Psoas muscle (tissue), 8 donors: ENCODE measurements around the gene FKBP15. TPM values are rescaled to one million over a fixed set of nuclear protein-coding genes. Genes with fewer than 3 reads are reported as not detected.

Source experiments
- ATAC-seq, 4 donors: fragments of 200-7000 bp; cut with Tn5 transposase; one replicate each; pipeline ENCODE4 v1.9.1; 2020; ENCODE audit warnings: moderate library complexity in 3 of 4, mild to moderate bottlenecking in 2 of 4
- DNase-seq, 2 donors: peaks; one replicate each; pipeline ENCODE4 v3.0.0-alpha.2; 2020
- H3K27ac ChIP-seq: fragments of 200-600 bp; one replicate; pipeline ENCODE4 v1.8.0; 2022
- H3K27me3 ChIP-seq, 3 donors: fragments of 200-600 bp in 1 of 3; one replicate each; pipeline versions ENCODE4 v1.6.1 to v1.8.0; 2013 to 2022; ENCODE audit warnings: low read length in 2 of 3, mild to moderate bottlenecking in 2 of 3, moderate library complexity in 1 of 3; ENCODE audit not compliant: insufficient read depth in 3 of 3
- H3K36me3 ChIP-seq, 2 donors: fragments of 200-600 bp in 1 of 2; one replicate each; pipeline versions ENCODE4 v1.6.1 to v1.8.0; 2013 to 2022; ENCODE audit warnings: low read depth in 1 of 2, mild to moderate bottlenecking in 1 of 2, moderate library complexity in 1 of 2; ENCODE audit not compliant: insufficient read depth in 1 of 2
- H3K4me1 ChIP-seq: fragments of 200-600 bp; one replicate; pipeline ENCODE4 v1.8.0; 2022
- H3K4me3 ChIP-seq: fragments of 200-600 bp; one replicate; pipeline ENCODE4 v1.8.0; 2022; ENCODE audit warnings: mild to moderate bottlenecking
- H3K9me3 ChIP-seq: fragments of 200-600 bp; one replicate; pipeline ENCODE4 v1.8.0; 2022
- CTCF ChIP-seq: fragments of 200-600 bp; IDR thresholded peaks from one replicate; pipeline ENCODE4 v1.8.0; 2022; ENCODE audit warnings: antibody characterized with exemption
- WGBS, 3 donors: extraction: QIAGEN DNeasy Blood & Tissue Kit; methylation state at CpG; one replicate each; pipeline versions ENCODE4 v1.1.6 to v1.1.7; 2013; 5-methylcytosine and 5-hydroxymethylcytosine counted together
- intact Hi-C, 2 donors: fragments of 100-400 bp; cut with DNase I; formaldehyde crosslinking; loops; one replicate each; pipeline versions ENCODE4 v1.11.0 to v1.14.2; 2022
- polyA plus RNA-seq, 3 donors: library from polyadenylated mRNA; stranded (reverse); fragments of 200-250 nt; gene quantifications; one replicate each; pipeline ENCODE4 v1.2.3, GENCODE V29; 2013
- total RNA-seq, 4 donors: library from RNA; stranded (reverse); fragmentation: NEBNext Ultra II Directional in 2 of 4; extraction: Animal tissue kit (Norgen Biotek cat#: 25700) in 2 of 4; gene quantifications; one replicate each; pipeline versions ENCODE4 v1.2.1 to v1.2.4, GENCODE V29; 2021 to 2023
- donor health status: healthy with polysubstance abuse.
- donor health status: DM: no; HTN: no; CAD: no; lungs with moderate emphysema.
- donor health status: Bipolar disorder and iron deficiency.
- donor health status: healthy.
- donor health status: DM: yes; HTN: yes; CAD: no.
- donor health status: DM: no; HTN: no; CAD: no.
- donor health status: DM: no; HTN: no; CAD: no.
- donor health status: DM: yes; HTN: yes; CAD: no.

The FKBP15 gene
- total and polyA plus RNA-seq, 7 donors, result 10.5 to 18.4 (median 15.8) TPM

- Histone ChIP-seq H3K4me3 (no peak overlapping the region), H3K36me3 (no peaks in the 10 kb centered on the region), H3K9me3 (no peaks in the 10 kb centered on the region), H3K27me3 (no peaks in the 10 kb centered on the region), H3K27ac (no peak overlapping the region), H3K4me1 (no peaks in the 10 kb centered on the region)
- ATAC-seq (no peak), DNase-seq (no peak)
- intact Hi-C loops, result no loop called here
- TF ChIP-seq CTCF, result no peak
Observed at GRCh38 chr9:113247640-113248039, 26.6 kb upstream of the FKBP15 start.

- Histone ChIP-seq H3K27ac (no peak overlapping the region), H3K9me3 (no peaks in the 10 kb centered on the region), H3K27me3 (no peaks in the 10 kb centered on the region), H3K36me3 (no peaks in the 10 kb centered on the region), H3K4me3 (no peak overlapping the region), H3K4me1 (no peaks in the 10 kb centered on the region)
- intact Hi-C loops, result no loop called here
- DNase-seq (no peak), ATAC-seq (no peak)
- WGBS, 3 donors, result 92 to 95% (median 93%) methylated on average over 6 of the region's 6 CpGs
- TF ChIP-seq CTCF, result no peak
Observed at GRCh38 chr9:113246928-113247327, 25.9 kb upstream of the FKBP15 start.

GRCh38 chr9:113245894-113246293 lies 24.8 kb upstream of the FKBP15 start:
- H3K36me3 ChIP-seq, result no peaks in the 10 kb centered on the region
- no peak overlapping the region for H3K4me3 ChIP-seq
- ATAC-seq, result no peak
- H3K27ac ChIP-seq, result no peak overlapping the region
- H3K27me3 ChIP-seq, result no peaks in the 10 kb centered on the region
- intact Hi-C loops, result no loop called here
- no peaks in the 10 kb centered on the region for H3K9me3 ChIP-seq
- TF ChIP-seq CTCF, result no peak
- no peak for DNase-seq
- WGBS, 3 donors, result 85 to 97% (median 89%) methylated on average over 4 of the region's 4 CpGs
- no peaks in the 10 kb centered on the region for H3K4me1 ChIP-seq

- Histone ChIP-seq H3K9me3 (no peaks in the 10 kb centered on the region), H3K4me3 (no peak overlapping the region), H3K27ac (no peak overlapping the region), H3K27me3 (no peaks in the 10 kb centered on the region), H3K4me1 (peaks cover 3% of the 10 kb centered on the region), H3K36me3 (no peaks in the 10 kb centered on the region)
- DNase-seq (no peak), ATAC-seq (no peak)
- intact Hi-C loops, result no loop called here
- 86 to 92% (median 90%) methylated on average over 2 of the region's 2 CpGs for WGBS, 3 donors
- TF ChIP-seq CTCF, result no peak
Observed at GRCh38 chr9:113244556-113244955, 23.5 kb upstream of the FKBP15 start.

GRCh38 chr9:113241161-113241560 lies 20.1 kb upstream of the FKBP15 start:
- no peak for ATAC-seq
- no peaks in the 10 kb centered on the region for H3K9me3 ChIP-seq
- H3K36me3 ChIP-seq, result no peaks in the 10 kb centered on the region
- H3K4me1 ChIP-seq, result peaks cover 9% of the 10 kb centered on the region
- no peak for TF ChIP-seq CTCF
- no peaks in the 10 kb centered on the region for H3K27me3 ChIP-seq
- no peak for DNase-seq
- no peak overlapping the region for H3K4me3 ChIP-seq
- intact Hi-C loops, result no loop called here
- H3K27ac ChIP-seq, result no peak overlapping the region
- 96 to 98% (median 98%) methylated on average over 2 of the region's 2 CpGs for WGBS, 3 donors
